ENCODE results near the gene TGM4. TPM values are rescaled to one million over a fixed set of nuclear protein-coding genes. Genes with fewer than 3 reads are reported as not detected.
A peak's percentile ranks its signal among the peaks of the same experiment; 100 is the strongest.

The TGM4 gene
- total RNA-seq, 4 donors from 2014 or later: 0.30 to 0.56 TPM; not detected in 2

- Histone ChIP-seq H3K36me3 (no peaks in the 10 kb centered on the region), H3K4me3 (no peak overlapping the region), H3K9me3 (no peaks in the 10 kb centered on the region), H3K4me1 (peaks cover 25% of the 10 kb centered on the region), H3K27ac (peak overlapping the region; percentile 71), H3K27me3 (no peaks in the 10 kb centered on the region)
- no peak for DNase-seq (ENCODE audit: low spot score in 2 of 2)
- 84% methylated on average over 3 of the region's 5 CpGs for WGBS
- TF ChIP-seq POLR2A (IDR thresholded peaks at IDR 0.05): no peak
- TF ChIP-seq EP300 (IDR thresholded peaks at IDR 0.05): no peak
Observed at GRCh38 chr3:44883213-44883955, 9.0 kb downstream of the TGM4 start.

- H3K27ac ChIP-seq: peak overlapping the region; percentile 71
- no peak overlapping the region for H3K4me3 ChIP-seq
- H3K4me1 ChIP-seq: peaks cover 25% of the 10 kb centered on the region
- DNase-seq (ENCODE audit: low spot score in 2 of 2): no peak
- H3K27me3 ChIP-seq: no peaks in the 10 kb centered on the region
- WGBS: 16% methylated on average over 4 of the region's 4 CpGs
- H3K9me3 ChIP-seq: no peaks in the 10 kb centered on the region
- H3K36me3 ChIP-seq: no peaks in the 10 kb centered on the region
- TF ChIP-seq POLR2AphosphoS5 (IDR thresholded peaks at IDR 0.05) (peak in 1 of 3 donors; percentile 38), CTCF (IDR thresholded peaks at IDR 0.05) (no peak), POLR2A (IDR thresholded peaks at IDR 0.05) (no peak)
Observed at GRCh38 chr3:44883999-44884431, 9.6 kb downstream of the TGM4 start.

- no peaks in the 10 kb centered on the region for H3K36me3 ChIP-seq
- TF ChIP-seq CTCF (IDR thresholded peaks at IDR 0.05) (no peak), POLR2AphosphoS5 (IDR thresholded peaks at IDR 0.05) (no peak), POLR2A (IDR thresholded peaks at IDR 0.05) (no peak), EP300 (IDR thresholded peaks at IDR 0.05) (no peak)
- H3K27me3 ChIP-seq: no peaks in the 10 kb centered on the region
- H3K4me3 ChIP-seq: no peak overlapping the region
- 26% methylated on average over 4 of the region's 4 CpGs for WGBS
- peaks cover 25% of the 10 kb centered on the region for H3K4me1 ChIP-seq
- no peak overlapping the region for H3K27ac ChIP-seq
- DNase-seq (ENCODE audit: low spot score in 2 of 2): no peak
- no peaks in the 10 kb centered on the region for H3K9me3 ChIP-seq
Observed at GRCh38 chr3:44885618-44886017, 11.2 kb downstream of the TGM4 start.

- no peak for DNase-seq (ENCODE audit: low spot score in 2 of 2)
- Histone ChIP-seq H3K4me1 (peaks cover 25% of the 10 kb centered on the region), H3K27ac (peak overlapping the region; percentile 50), H3K9me3 (no peaks in the 10 kb centered on the region), H3K36me3 (no peaks in the 10 kb centered on the region), H3K4me3 (no peak overlapping the region), H3K27me3 (no peaks in the 10 kb centered on the region)
- 42% methylated on average over 3 of the region's 3 CpGs for WGBS
- TF ChIP-seq CTCF (IDR thresholded peaks at IDR 0.05) (no peak), POLR2A (IDR thresholded peaks at IDR 0.05) (no peak), EP300 (IDR thresholded peaks at IDR 0.05) (no peak), POLR2AphosphoS5 (IDR thresholded peaks at IDR 0.05) (peak in 1 of 3 donors; percentile 19)
Observed at GRCh38 chr3:44886561-44886960, 12.2 kb downstream of the TGM4 start.

- H3K4me3 ChIP-seq: no peak overlapping the region
- no peaks in the 10 kb centered on the region for H3K9me3 ChIP-seq
- no peaks in the 10 kb centered on the region for H3K27me3 ChIP-seq
- peaks cover 25% of the 10 kb centered on the region for H3K4me1 ChIP-seq
- WGBS: 59% methylated on average over 7 of the region's 7 CpGs
- no peak for TF ChIP-seq EP300 (IDR thresholded peaks at IDR 0.05)
- no peak for TF ChIP-seq POLR2AphosphoS5 (IDR thresholded peaks at IDR 0.05)
- TF ChIP-seq POLR2A (IDR thresholded peaks at IDR 0.05): no peak
- TF ChIP-seq CTCF (IDR thresholded peaks at IDR 0.05): no peak
- DNase-seq (ENCODE audit: low spot score in 2 of 2): no peak
- peak overlapping the region; percentile 50 for H3K27ac ChIP-seq
- no peaks in the 10 kb centered on the region for H3K36me3 ChIP-seq
Observed at GRCh38 chr3:44887101-44887500, 12.7 kb downstream of the TGM4 start.

Measured in suprapubic skin (tissue), 4 donors.